Brain microvascular endothelial cell (primary cell): ENCODE data around the gene TNS1.

Source experiments
- DNase-seq: peaks from one replicate; pipeline ENCODE4 v3.0.0-alpha.2; 2020
- H3K27ac ChIP-seq: fragments of 250-450 bp; sonication (Bioruptor Pico); 2 replicates; pipeline ENCODE4 v1.5.1; 2020; ENCODE audit warnings: mild to moderate bottlenecking, moderate library complexity
- H3K27me3 ChIP-seq: fragments of 250-450 bp; sonication (Bioruptor Pico); replicated peaks from 2 replicates; pipeline ENCODE4 v1.5.1; 2020; ENCODE audit warnings: mild to moderate bottlenecking
- H3K36me3 ChIP-seq: fragments of 250-450 bp; sonication (Bioruptor Pico); replicated peaks from 2 replicates; pipeline ENCODE4 v1.5.1; 2020; ENCODE audit warnings: mild to moderate bottlenecking
- H3K4me3 ChIP-seq: 2 replicates; pipeline ENCODE4 v1.5.1; 2011; ENCODE audit warnings: low read depth, mild to moderate bottlenecking, control low read depth, low read length, moderate library complexity
- CTCF ChIP-seq: IDR thresholded peaks from 2 replicates; pipeline ENCODE4 v1.5.1; 2011; ENCODE audit warnings: low read depth, mild to moderate bottlenecking, moderate library complexity, low read length, control low read depth, inconsistent platforms; ENCODE audit errors: missing control alignments
- in situ Hi-C: cut with HindIII; loops from 2 replicates; pipeline ENCODE4 v1.10.0; 2017; ENCODE audit warnings: low sequenced_read_pairs, low pct_ligation_motif_present

TNS1 gene

GRCh38 chr2:217800433-217801114 is 202.2 kb downstream of the TNS1 start:
- H3K27me3 ChIP-seq, result no peaks in the 10 kb centered on the region
- no peak for TF ChIP-seq CTCF
- H3K4me3 ChIP-seq, result no peak overlapping the region
- peaks cover 3% of the 10 kb centered on the region for H3K36me3 ChIP-seq
- in situ Hi-C loops, result no loop called here
- no peak overlapping the region for H3K27ac ChIP-seq
- DNase-seq, result no peak

GRCh38 chr2:217799563-217800432 is 203.0 kb downstream of the TNS1 start:
- Histone ChIP-seq H3K36me3 (peaks cover 3% of the 10 kb centered on the region), H3K27me3 (no peaks in the 10 kb centered on the region), H3K27ac (no peak overlapping the region), H3K4me3 (no peak overlapping the region)
- in situ Hi-C loops, result no loop called here
- peak; percentile 10 for TF ChIP-seq CTCF
- DNase-seq, result no peak

GRCh38 chr2:217798743-217799562 is 203.8 kb downstream of the TNS1 start:
- no peak for DNase-seq
- in situ Hi-C loops, result no loop called here
- Histone ChIP-seq H3K27me3 (no peaks in the 10 kb centered on the region), H3K4me3 (no peak overlapping the region), H3K36me3 (no peaks in the 10 kb centered on the region), H3K27ac (no peak overlapping the region)
- no peak for TF ChIP-seq CTCF

- Histone ChIP-seq H3K4me3 (no peak overlapping the region), H3K36me3 (no peaks in the 10 kb centered on the region), H3K27me3 (no peaks in the 10 kb centered on the region), H3K27ac (no peak overlapping the region)
- in situ Hi-C loops, result no loop called here
- no peak for DNase-seq
- no peak for TF ChIP-seq CTCF
Measured at GRCh38 chr2:217798191-217798590, 204.6 kb downstream of the TNS1 start.

- no peaks in the 10 kb centered on the region for H3K36me3 ChIP-seq
- no peak overlapping the region for H3K4me3 ChIP-seq
- no peaks in the 10 kb centered on the region for H3K27me3 ChIP-seq
- in situ Hi-C loops, result no loop called here
- H3K27ac ChIP-seq, result no peak overlapping the region
- DNase-seq, result no peak
- no peak for TF ChIP-seq CTCF
Measured at GRCh38 chr2:217797661-217798069, 205.1 kb downstream of the TNS1 start.
